ENCODE measurements around the gene TMEM87A. TPM values are rescaled to one million over a fixed set of nuclear protein-coding genes. Genes with fewer than 3 reads are reported as not detected.

TMEM87A gene
- total RNA-seq, 3 donors from 2014 or later, result 64.2 to 96.7 (median 93.6) TPM

- H3K4me3 ChIP-seq, result no peak overlapping the region
- intact Hi-C loops (cut with DNase I, micrococcal nuclease), result no loop called here
- H3K4me1 ChIP-seq (ENCODE audit: low read depth), result no peaks in the 10 kb centered on the region
- ATAC-seq (no peak), DNase-seq (no peak)
- no peak for TF ChIP-seq CTCF (IDR thresholded peaks at IDR 0.05)
- H3K9me3 ChIP-seq, result no peaks in the 10 kb centered on the region
- no peaks in the 10 kb centered on the region for H3K36me3 ChIP-seq (ENCODE audit: low read depth)
Observed at GRCh38 chr15:42191610-42192346, 81.5 kb downstream of the TMEM87A start.

- Histone ChIP-seq H3K36me3 (ENCODE audit: low read depth) (no peaks in the 10 kb centered on the region), H3K9me3 (no peaks in the 10 kb centered on the region)
- no peak for DNase-seq
Observed at GRCh38 chr15:42190370-42190769, 82.9 kb downstream of the TMEM87A start.

GRCh38 chr15:42185801-42186200 lies 87.4 kb downstream of the TMEM87A start:
- TF ChIP-seq CTCF (IDR thresholded peaks at IDR 0.05), result no peak
- H3K4me3 ChIP-seq, result no peak overlapping the region
- H3K36me3 ChIP-seq (ENCODE audit: low read depth), result no peaks in the 10 kb centered on the region
- intact Hi-C loops (cut with DNase I, micrococcal nuclease), result no loop called here
- H3K9me3 ChIP-seq, result no peaks in the 10 kb centered on the region
- no peaks in the 10 kb centered on the region for H3K4me1 ChIP-seq (ENCODE audit: low read depth)
- ATAC-seq, result no peak
- no peak for DNase-seq

More at GRCh38 chr15:42190370-42190769, 82.9 kb downstream of the TMEM87A start:
- TF ChIP-seq CTCF (IDR thresholded peaks at IDR 0.05), result no peak
- intact Hi-C loops (cut with DNase I, micrococcal nuclease), result no loop called here
- Histone ChIP-seq H3K4me1 (ENCODE audit: low read depth) (no peaks in the 10 kb centered on the region), H3K4me3 (no peak overlapping the region)
- no peak for ATAC-seq

GRCh38 chr15:42184736-42185135 lies 88.5 kb downstream of the TMEM87A start:
- intact Hi-C loops (cut with DNase I, micrococcal nuclease), result no loop called here
- no peak for TF ChIP-seq CTCF (IDR thresholded peaks at IDR 0.05)
- ATAC-seq (no peak), DNase-seq (no peak)
- Histone ChIP-seq H3K9me3 (no peaks in the 10 kb centered on the region), H3K36me3 (ENCODE audit: low read depth) (no peaks in the 10 kb centered on the region), H3K4me1 (ENCODE audit: low read depth) (no peaks in the 10 kb centered on the region), H3K4me3 (no peak overlapping the region)

GRCh38 chr15:42184296-42184695 lies 88.9 kb downstream of the TMEM87A start:
- DNase-seq (peak in 1 of 3 donors; percentile 14), ATAC-seq (no peak)
- no peaks in the 10 kb centered on the region for H3K4me1 ChIP-seq (ENCODE audit: low read depth)
- intact Hi-C loops (cut with DNase I, micrococcal nuclease), result no loop called here
- H3K36me3 ChIP-seq (ENCODE audit: low read depth), result no peaks in the 10 kb centered on the region
- H3K4me3 ChIP-seq, result no peak overlapping the region
- no peak for TF ChIP-seq CTCF (IDR thresholded peaks at IDR 0.05)
- no peaks in the 10 kb centered on the region for H3K9me3 ChIP-seq

All from mucosa of descending colon (tissue), 3 donors.